ENCODE data around the gene CIBAR2.

CIBAR2 gene

DNA sequence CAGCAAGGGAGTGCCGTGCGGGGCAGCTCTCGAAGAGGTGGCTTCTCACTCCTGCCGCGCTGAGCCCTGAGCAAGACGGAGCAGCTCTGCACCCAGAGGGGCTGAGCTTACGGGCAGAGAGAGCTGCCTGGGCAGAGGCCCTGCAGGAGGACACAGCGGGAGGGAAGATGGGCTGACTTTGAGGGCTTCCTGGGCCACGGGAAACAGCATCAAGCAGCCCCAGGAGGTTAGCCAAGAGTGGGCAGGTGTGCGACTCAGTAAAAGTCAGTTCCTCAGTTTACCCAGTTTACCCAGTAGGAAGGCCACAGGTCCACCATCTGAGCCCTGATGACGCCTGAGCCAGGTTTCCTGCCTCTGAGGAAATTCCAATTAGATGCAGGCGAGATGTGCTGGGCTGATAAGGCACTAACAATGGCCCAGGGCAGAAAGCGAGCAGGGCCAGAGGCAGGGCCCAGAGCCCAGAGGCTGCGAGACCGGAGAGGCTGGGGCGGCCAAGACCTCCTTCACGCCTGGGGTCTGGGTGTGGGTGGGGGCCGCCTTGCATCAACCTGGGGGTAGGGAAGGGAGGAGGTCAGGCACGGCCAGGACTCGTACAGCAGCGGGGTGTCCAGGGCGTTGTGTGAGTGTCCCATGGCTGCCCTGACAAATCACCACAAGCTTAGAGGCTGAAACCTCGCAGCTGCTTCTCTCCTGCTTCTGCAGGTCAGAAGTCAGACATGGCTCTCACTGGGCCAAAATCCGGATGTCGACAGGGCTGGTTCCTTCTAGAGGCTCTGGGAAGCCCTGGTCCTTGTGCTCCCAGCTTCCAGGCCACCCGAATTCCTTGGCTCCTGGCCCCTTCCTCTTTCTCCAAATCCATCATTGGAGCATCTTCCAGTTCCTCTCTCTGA, 32.0 kb upstream of the CIBAR2 start:
- DNase-seq = no peak

DNA sequence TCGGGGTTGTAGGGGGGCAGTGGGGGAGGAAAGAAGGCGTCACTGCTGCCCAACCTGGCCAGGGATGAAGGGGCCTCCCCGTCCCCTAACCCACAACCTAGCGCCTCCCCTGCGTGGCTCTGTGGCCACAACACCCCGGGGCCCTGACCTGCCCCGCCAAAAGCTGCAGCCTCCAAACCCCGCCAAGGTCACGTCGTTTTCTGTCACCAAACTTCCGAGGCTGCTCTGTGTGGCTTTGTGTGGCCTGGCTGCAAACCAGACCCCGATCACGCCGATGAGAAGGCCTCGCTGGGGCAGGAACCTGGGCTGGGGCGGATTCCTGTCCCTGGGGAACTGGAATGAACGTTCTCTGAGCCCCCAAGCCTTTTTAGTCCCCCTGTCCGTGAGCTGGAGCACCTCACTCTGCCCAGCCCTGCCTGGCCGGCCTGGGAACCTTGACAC, 30.5 kb upstream of the CIBAR2 start:
- no peak for DNase-seq

DNA sequence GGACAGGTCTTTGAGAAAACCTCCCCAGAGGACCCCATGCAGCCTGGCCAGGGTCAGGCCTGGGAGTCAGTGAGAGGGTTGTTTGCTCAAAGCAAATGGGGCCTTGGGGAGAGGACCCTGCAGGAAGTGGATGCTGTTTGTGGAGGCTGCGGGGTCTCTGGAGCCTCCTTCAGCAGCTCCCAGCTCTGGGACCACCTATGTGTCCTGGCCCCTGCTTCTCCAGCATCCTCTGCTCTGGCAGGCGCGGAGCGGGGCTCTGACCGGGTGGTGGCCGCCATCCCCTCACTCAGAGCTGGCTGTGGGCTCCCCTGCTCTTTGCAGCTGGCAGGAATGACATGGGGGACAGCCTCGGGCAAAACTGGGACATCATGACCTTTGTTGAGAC, 29.8 kb upstream of the CIBAR2 start:
- no peak for DNase-seq

DNA sequence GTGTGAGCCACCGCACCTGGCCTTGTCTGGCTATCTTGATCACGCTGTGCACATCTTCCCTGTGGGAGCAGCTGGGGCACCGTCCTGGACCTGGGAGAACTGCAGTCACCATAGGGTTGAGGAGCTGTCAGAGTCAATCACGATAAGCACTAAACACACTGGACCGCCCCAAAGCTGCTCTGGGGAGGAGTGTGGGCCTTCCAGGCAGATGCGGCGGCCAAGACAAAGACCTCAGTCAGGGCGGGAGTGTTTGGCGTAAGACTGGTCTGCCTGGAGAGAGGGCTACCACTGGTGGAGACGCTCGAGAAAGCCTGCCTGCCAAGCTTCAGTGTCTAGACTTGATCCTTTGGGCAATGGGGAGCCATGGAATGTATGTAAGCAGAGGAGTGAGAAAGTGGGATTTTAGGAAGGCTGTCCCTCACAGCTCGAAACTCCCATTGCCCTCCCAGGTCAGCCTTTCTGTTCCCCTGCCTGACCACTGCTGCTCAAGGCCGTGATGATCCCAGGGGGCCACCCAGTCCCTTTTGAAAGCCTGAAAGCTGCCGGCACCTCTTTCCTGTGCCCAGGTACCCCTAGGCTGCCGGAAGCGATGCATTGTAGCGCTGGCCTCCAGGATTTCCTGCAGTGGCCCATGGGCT, 29.3 kb upstream of the CIBAR2 start:
- DNase-seq = no peak

DNA sequence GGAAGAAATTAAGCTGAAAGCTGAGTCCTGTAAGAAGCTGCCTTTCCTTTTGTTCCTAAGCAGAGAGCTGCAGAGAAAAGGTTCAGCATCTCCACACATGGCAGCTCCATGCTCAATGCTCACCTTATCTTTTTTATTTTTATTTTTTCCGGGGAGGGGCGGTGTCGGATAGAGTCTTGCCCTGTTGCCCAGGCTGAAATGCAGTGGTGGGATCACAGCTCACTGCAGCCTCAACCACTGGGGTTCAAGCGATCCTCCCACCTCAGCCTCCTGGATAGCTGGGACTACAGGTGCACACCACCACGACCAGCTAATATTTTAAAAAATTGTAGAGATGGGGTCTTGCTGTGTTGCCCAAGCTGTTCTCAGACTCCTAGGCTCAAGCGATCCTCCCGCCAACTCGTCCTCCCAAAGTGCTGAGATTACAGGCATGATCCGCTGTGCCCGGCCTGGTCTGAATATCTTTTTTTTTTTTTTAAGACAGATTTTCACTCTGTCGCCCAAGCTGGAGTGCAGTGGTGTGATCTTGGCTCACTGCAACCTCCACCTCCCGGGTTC, 28.3 kb upstream of the CIBAR2 start:
- no peak for DNase-seq

DNA sequence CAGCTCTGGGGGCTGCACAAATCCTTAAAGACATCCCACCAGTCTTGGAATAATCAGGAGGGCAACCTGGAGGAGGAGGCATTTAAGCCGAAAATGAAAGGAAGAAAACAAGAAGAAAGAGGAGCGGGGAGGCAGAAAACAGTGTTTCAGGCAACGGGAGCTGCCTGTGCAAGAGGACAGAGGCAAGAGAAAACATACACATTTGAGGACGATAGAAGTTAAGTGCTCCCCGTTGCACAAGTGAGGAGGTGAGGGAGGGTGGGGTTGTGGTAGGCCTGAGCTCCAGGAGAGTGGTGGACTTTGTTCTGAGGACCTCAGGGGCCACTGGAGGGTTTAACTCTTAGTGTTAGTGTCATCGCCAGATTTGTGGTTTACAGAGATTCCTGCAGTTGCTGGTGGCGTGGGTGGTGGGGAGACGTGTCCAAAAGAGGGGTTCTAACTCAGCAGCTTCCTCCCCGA, 27.6 kb upstream of the CIBAR2 start:
- DNase-seq = no peak

DNA sequence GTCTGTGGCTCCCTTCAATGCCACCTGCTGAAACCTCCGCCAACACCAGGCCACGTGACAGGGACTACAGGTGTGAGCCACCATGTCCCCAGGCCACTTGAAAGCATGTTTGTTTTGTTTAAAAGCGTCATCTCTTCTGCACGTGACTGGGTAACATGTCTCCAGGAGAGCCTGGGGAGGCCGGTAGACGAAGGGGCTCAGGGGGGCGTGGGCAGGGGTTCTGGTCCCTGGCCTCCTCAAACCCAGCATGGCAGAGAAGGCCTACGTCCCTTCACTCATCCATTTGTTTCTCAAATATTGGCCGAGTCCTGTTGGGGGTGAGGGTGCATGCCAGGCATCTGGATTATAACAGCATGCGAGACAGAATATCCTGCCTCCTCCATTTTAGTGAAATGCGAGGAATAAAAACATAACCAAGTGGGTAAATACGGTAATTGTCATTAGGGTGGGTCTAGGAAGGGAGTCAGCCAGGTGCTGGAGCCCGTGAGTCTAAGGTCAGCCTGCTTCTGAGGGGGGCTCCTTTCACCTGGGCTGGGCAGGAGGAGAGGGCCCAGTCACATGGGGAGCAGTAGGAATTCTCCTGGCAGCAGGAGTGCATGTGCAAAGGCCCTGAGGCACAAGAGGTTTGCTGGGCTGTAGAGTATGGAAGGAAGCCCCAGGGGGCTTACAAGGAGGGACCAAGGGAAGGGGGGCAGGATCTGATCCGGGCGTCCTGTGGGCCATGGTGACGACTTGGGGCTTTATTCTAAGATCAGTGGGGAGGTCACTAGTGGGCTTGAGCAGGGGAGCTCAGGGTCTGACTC, 26.8 kb upstream of the CIBAR2 start:
- no peak for DNase-seq

DNA sequence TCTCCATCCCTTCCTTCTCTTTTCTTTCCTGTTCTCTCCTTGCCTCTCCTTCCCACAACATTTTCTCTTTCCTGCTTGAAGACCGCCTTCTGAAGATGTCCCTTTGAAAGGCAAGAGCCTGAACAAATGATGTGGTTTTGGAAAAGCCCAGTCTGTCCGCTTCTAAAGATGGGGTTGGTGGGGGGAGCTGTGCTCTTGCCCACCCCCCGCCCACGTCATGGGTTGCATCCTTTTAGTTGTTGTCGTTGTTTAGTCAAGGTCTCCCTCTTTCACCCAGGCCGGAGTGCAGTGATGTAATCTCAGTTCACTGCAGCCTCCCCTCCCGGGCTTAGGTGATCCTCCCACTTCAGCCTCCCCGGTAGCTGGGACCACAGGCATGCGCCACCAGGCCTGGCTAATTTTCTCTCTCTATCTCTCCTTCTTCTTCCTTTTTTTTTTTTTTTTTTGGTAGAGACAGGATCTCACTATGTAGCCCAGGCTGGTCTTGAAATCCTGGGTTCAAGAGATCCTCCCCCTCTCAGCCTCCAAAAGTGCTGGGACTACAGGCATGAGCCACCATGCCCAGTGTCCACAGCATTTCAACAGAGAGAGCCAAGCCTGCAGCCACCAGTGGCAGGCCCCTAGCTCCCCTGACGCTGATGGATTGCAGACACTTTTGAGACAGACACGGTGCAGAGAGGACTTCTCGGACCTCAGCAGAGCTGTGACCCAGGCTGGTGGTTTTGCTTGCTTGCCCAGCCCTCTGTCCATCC, 26.0 kb upstream of the CIBAR2 start:
- no peak for DNase-seq

DNA sequence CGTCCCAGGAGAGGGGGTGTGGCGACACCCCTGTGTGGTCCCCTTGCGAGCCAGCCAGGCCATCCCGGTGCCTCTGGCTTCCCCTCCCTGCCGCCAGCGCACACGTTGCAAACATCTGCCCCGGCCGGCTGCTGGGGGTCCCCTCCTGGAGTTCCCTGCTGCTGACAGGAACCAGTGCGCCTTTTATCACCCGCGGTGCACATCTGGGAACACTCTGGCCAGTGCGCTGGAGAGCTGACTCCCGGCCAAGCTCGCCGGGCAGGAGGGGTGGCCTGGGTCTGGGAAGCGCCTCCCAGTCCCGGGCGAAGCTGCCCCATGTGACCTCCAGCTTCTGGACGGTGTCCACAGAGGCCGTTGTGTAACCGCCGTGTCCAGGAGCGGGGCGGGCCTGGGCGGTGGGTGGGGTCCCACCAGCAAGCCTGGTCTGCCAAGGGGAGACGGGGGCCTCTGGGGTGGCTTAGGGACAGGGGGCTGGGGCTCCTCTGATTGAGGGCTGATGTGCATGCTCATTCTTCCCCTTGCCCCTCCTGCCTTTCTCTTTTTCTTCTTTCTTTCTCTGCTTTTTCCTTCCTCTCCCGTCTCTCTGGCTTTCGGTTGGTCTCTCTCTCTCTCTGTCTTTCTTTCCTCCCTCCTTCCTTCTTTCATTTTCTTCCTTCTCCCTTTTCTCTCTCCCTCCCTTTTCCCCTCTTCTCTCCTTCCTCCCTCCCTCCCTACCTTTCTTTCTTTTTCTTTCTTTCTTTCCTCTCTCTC, 25.2 kb upstream of the CIBAR2 start:
- no peak for DNase-seq

DNA sequence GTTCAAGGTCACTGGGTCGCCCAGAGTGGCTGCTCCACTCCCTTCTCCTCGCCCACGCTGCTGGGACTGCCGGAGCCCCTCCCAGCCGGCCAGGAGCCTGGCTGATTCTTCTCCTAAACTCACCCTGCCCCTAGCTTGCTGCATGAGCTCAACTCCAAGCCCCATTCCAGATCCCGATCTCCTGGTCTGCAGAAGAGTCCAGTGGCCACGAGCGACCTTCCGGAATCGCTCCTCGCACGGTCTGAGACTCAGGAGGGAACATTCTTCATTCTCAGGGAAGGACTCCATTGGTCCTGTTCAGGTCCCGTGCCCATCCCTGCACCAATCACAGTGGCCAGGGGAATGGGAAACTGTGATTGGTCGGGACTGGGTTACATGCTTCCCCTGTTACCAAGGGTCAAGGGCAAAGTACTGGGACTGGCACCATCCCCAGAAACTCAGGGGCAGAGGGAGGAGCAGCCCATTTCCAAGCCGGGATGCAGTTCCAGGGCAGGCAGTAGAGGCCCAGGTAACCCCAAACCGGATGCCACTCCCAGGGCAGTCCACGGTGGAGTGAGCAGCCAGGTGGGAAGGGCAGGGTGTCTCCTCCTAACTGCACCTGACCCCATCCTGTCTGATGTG, 24.5 kb upstream of the CIBAR2 start:
- DNase-seq = no peak

DNA sequence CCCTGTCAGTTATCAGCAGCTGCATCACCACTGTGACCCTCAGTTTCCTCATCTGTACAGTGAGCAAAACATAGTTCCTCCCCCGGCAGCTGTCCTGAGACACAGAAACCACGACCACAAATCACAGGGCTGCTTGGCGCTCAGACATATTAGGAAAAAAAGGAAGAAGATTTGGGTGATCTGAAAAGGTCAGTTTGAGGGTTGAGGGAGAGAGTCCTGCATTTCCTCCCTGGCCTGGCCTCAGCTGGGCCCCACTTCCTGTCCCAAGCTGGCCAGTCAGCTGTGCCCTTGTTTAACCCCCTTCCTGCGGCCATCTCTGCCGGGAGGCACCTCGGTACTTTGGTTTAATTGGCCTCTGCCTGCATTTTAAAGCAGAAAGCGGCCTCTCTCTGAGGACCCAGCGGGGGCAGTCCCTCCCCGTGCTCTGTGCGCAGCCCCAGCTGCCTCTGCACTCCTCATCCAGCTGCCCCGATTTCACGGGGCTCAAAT, 24.0 kb upstream of the CIBAR2 start:
- no peak for DNase-seq

DNA sequence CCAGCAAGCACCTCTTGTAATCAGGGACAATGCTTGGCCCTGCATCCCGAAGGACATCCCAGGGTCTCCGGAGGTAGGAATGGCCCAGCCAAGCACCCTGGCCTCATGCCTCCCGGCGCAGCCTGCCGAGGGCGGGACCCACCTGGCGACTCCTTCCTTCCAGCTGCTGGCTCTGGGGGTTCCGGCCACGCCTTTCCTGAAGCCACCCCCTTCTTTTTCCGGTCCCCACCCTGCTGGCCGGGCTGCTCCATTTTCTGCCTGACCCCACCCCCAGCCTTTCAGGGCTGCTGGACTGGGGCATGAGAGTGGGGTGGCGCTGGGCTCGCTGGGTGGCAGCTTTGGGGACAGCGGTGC, 22.5 kb upstream of the CIBAR2 start:
- DNase-seq = no peak

DNA sequence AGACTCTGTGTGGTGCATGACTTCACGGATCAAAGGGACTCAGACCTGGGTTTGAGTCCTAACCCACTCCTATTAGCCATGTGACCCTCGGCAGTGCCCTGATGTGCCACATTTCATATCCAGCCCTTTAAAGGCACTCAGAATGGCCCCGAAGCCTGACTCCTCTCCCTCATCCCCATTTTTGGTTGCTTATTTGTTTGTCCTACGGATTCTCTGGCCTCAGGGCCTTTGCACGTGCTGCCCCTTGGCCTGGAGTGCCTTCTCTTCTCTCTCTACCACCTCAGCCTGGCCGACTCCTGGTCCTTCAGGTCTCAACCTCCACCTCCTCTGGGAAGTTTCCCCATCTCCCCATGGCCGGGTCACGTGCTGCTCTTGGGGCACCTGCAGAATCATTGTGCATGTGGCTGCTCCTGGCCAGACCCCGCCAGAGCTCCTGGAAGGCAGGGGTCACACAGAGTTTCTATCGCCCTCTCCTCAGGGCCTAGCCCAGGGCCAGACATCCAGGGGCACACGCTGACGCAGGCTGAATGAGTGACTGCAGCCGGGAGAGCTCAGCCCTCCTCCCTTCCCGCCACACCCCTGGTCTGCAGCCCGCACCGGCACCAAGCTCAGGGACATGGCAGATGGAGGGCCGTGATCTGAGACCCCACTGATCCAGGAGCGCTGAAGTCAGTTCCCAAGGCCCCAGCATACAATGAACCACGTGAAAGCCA, 22.0 kb upstream of the CIBAR2 start:
- DNase-seq = no peak

DNA sequence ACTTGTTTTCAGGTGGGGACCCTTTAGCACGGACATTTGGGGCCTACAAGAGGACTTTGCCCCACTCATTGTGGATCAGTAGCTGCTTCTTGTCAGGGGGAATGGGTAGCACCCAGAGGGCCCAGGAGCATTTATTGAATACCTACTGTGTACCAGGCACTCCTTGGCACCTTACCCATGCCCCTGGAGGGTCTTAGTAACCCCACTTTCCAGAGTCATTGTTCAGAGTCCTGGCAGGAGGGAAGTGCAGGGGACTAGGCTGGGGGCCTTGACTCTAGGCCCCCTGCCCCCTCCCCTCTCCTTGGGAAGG, 21.0 kb upstream of the CIBAR2 start:
- no peak for DNase-seq

DNA sequence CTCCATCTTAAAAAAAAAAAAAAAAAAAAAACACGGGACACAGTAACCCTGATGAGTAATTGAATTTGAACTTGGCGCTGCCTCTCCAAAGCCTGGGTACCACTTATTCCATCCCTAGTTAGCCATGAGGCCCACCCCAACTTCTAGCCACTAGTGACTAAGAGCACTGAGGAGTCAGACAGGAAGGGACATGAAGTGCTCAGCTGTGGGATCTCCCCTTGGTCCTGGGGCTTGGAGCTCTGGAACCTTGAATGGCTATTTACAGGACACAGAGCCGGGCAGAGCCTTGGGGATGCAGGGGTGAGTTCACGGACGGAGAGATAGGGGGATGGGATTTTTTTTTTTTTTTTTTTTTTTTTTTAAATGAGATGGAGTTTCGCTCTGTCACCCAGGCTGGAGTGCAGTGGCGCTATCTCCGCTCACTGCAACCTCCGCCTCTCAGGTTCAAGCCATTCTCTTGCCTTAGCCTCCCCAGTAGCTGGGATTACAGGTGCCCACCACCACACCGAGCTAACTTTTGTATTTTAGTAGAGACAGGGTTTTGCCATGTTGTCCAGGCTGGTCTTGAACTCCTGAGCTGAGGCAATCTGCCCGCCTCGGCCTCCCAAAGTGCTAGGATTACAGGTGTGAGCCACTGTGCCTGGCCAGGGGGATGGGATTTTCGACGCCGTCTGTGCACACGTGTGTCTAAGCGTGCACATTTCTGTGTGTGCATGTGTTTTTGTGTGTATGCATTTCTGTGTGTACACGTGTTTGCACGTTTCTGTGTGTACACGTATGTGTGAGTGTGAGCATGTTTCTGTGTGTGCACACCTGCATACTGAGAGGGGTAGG, 20.4 kb upstream of the CIBAR2 start:
- DNase-seq = no peak

DNA sequence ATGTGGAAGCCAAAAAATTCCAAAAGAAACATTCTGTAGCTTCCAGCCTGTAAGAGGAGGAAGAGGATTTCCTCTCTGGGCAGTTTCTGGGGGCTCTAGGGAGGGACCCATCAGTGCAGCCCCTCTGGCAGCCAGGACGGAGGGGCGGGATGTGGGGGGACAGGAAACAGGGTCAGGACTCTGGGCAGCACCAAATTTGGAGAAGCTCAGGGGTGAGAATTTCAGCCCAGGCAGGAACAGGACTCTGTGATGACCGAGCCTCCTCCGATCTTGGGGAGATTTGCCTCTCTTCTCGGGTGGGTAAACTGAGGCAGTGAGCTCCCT, 18.4 kb upstream of the CIBAR2 start:
- DNase-seq = no peak

DNA sequence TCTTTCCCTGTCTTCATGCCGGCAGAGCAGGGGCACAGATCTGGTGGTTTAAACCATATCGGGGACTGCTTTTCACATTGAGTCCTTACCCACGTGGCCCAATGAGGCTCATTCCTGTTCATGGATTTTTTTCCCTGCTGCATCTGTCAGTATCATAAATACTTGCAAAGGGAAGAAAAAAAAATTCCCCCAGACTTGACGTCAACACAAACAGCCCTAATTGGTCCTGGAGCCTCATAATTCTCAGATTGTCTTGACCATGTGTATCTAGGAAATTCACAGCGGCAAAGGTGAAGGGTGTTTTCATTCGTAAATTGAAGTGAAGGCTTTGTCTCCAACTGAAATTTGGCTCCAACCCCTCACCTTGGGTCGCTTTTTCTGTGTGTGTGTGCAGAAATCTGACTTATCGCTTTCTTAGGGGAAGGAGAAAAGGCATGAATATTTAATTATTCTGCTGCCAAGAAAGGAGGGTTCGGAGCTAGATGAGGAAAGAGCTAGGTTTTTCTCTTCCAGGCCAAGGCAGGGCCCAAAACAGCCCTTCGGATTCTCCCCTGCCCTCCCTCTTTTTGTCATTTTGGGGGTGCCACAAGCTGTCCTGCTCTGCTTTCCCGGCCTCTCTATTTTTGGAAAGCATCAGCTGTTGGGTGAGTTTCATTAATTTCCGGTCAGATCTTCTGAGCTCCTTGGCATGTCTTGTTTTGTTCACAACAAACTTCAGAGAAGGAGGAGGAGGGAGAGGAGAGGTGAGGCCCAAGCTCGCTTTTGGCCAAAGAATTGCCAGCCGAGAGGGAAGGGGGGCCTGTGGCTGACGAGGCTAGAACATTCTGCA, 17.8 kb upstream of the CIBAR2 start:
- no peak for DNase-seq

DNA sequence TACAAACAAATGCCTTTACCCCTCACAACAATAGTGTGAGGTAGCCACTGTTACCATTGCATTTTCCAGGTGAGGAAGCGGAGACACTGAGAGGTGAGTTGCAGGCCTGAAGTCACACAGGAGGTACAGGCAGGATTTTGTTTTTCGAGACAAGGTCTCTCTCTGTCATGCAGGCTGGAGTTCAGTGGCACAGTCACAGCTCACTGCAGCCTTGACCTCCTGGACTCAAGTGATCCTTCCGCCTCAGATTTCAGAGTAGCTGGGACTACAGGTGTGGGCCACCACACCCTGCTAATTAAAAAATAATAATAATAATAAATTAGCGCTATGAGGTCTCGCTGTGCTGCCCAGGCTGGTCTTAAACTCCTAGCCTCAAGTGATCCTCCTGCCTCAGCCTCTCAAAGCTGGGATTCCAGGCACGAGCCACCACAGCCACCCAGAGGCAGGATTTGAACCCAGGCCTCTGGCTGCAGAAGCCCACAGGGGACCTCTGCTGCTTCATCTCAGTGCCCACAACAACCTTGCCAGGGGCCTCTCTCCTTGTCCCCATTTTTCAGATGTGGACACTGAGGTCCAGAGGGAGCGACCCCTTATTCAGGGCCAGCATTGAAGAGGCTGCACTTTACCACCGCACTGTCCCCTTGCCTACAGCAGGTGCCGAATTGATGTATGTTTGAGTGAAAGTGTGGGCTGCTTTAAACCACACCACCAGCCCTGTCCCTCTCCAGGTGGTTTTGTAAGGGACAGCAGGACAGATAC, 16.0 kb upstream of the CIBAR2 start:
- DNase-seq = no peak
